RKO (cell line): ENCODE results near the gene TTN.

Experiments
- DNase-seq: peaks from one replicate; pipeline ENCODE4 v3.0.0-alpha.2; 2016; ENCODE audit warnings: low spot score

TTN gene

DNA sequence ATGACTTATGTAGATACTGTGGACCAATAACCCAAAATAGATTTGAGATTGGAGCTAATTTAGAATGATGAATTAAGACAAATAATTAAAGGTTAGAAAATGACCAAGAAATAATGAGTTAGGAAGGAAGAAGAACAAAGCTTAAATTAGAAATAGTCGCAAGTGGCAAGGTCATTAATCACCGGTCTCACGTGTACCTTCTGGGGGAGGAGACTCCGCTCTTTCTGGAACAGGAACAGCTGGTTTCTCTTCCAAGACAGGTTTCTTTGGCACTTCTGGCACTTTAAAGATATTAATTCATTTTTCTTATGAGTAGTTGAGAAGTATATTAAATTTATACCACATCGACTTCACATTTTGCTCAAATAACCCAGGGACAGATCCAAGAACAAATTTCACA lies 156.7 kb downstream of the TTN start:
- no peak for DNase-seq

DNA sequence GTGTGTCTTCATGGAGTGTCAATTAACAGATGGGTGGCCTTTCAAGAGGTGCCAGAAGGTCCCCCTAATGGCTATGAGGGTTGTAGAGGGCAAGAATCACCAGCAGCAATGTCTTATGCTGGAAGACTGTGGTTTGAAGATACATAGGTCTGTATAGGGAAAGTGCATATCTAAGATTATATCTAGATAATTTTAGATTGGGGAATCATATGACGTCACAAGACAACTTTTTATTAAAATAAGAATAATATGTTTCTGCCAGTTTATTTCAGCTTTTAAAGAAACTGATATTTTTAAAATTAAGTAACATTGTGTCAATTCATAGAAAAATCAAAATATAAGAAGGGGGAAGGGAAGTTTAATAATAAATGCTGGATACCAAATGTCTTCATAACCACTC lies 162.3 kb downstream of the TTN start:
- DNase-seq = no peak

DNA sequence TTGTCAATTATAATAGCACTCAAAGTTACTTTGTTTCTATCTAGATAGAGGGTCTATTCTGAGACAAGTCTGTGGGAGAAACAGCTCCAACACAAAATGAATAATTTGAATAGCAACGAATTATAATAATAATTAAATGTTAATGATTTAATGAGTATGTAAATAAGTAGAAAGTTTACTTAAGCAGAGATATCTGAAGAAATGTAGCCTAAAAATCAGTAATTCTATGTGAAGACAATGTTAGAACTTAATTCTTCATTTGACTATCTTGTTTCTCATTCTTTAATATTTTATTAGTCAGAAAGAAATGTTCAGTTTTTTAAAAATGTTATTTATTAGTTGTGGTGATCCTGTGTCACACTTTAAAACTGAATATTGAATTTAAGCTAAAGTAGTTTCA lies 165.7 kb downstream of the TTN start:
- DNase-seq = no peak

DNA sequence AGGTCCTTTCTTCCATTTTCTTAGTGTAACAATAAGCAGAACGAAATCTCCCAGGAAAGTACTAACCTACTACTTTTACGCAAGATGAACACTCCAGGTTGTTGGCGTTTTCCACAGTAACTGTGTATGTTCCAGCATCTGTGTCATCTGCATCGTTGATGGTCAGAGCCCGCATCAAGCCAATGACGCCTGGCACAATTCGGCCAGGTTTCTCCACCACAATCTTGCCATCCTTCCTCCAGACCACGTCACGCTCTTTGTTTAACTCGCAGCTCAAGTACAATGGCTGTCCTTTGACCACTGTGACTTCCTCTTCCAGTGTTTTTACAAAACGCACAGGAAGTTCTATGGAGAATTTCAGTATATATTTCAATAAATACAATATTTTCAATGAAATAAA lies 171.3 kb downstream of the TTN start:
- no peak for DNase-seq

DNA sequence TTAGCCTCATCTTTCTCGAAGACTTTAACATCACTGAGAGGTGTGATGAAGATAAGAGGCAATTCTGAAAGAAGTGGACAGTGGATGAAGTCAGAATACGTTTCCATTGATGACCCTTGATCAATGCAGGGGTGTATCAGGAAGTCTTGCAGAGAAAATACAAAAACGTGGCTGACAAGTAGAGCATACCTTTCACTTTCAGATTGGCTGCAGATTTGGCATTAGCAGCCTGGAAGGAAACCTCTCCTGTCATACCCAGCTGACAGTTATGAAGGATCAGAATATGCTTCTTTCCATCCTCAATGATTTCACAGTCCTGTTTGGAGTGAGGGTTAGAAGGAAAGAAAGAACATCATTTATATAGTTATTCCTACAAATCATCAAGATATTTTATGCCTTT lies 174.5 kb downstream of the TTN start:
- DNase-seq = no peak

DNA sequence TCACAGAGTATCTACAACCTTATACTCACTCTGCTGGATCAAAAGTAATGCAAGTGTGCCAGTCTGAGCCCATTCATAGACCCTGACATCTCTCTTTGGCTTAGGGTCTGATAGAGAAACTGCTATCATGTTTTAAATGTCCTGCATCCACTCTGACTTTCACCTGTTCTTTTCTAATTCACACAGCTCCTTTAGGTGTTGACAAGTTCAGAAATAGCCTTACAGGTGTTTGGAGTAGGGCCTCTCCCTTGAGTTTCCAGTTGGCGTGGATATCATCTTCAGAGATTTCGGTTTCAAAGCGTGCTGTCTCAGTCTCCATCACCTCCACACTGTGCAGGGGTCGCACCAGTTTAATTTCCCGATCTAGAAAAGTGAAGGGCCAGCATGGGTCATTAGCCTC lies 176.6 kb downstream of the TTN start:
- no peak for DNase-seq

DNA sequence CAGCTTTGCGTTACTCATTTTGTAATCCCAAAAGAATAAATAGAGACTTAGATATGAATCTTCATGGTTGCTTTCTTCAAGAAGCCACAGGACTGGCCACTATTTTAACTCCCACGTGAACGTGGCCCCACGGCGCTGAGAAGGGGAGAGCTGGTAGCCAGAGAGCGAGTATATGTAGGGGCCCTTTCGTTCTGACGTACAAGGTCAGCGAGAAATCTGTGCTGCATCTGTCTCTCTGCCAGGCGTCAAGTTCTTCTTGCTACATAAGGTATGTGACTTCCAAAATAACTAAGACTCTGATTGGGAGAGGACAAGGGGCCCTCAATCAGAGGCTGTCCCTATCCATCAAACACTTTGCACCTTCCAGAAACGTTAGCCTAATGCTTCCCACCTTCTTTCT lies 177.8 kb downstream of the TTN start:
- no peak for DNase-seq

DNA sequence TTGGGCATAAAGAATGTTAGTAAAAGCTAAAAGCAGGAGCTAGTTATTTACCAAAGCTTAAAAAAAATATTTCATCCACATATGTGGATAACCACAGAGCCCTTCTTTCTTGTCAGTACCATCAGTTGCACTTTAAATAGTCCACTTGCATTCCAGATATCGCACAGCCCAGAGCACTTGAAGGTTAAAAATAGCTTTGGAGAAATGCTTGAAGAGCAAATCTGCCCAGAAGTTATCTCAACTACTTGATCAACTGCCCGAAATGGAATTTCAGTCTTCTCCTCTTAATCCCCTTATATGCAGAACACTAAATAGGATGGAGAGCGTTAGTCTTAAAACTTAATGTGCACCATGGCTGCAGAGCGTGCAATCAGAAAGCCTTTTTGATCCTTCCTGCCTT lies 178.6 kb downstream of the TTN start:
- no peak for DNase-seq

DNA sequence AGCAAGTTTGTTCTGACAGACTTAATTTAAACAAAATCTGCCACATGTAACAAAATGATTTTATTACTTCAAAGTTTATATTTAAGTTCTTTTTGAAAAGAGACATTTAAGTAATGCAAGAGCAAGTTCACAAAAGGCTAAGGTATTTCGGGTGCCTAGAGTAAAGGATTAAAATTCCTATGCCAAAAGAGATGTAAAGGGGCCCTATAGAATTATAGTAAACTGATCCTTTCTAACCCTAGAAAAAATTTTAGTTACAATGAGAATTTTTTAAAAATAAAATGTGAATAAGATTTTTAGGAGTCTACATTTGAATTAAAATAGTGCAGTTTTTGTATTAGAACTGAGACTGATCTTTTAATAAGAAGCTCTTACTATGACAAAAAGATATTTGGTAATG lies 179.8 kb downstream of the TTN start:
- no peak for DNase-seq

DNA sequence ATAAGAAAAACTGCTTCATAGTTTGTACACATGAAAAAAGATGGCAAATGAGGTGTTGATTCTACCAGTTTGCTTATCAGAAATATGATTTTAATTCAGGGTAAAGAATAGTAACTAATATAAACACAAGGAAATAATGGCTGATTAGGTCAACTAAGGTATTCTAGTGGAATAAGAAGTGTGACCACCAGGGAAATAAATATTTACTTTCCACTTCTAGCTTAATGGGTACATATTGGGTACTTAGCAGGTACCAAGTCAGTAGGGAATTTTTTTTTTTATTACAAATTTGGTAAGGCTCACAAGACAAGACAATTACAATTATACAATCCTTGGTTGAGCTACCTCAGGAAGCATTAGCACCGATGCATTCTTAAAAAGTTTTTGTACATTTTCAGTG lies 191.3 kb downstream of the TTN start:
- no peak for DNase-seq

DNA sequence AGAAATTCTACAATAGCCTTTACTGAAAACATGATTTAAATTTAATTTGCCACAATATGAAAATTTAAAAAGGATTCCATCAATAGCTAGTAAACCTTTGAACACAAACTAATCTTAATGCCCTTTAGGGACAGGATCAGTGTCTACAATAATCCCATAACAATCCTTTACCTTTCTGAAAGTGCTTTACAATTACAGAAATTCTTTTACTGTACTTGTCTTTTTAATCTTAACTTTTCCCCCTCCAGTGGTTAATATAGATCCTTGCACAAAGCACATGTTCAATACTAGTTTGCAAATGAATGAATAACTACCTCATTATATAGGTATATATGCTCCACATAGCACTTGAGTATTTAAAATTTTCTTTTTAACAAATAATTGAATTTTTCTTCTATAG lies 204.3 kb downstream of the TTN start:
- no peak for DNase-seq

DNA sequence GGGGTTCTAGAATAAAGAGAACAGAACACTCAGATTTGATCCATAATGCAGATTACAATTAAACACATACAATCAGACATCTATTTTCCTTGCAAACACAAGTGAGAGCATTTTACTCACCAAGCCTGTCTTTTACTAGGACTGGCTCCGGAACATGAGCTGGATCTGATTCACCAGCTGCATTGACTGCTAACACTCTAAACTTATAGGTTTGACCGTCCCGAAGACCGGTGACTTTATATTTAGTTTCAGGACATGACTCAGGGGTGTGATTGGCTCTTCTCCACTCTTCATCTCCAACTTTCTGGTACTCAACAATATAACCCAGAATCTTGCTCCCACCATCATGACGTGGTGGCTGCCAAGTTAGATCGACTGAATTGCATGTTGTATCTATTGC lies 214.6 kb downstream of the TTN start:
- peak; percentile 30 for DNase-seq

DNA sequence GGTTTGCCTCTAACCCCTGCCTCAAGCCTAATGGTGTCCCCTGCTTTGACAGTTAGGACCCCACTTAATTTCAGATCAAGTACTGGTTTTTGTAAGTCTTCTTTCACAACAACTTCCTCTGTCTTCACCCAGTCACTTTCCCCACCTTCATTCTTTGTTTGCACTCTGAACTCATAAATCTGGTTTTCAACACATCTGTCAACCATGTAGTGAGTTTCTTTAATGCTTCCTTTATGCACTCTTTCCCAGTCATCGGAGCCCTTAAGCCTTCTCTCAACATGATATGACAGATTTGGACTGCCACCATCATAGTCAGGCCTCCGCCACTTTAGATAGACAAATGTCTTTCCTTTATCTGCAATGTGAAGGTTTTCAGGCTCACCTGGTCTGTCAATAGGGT lies 217.9 kb downstream of the TTN start:
- no peak for DNase-seq

DNA sequence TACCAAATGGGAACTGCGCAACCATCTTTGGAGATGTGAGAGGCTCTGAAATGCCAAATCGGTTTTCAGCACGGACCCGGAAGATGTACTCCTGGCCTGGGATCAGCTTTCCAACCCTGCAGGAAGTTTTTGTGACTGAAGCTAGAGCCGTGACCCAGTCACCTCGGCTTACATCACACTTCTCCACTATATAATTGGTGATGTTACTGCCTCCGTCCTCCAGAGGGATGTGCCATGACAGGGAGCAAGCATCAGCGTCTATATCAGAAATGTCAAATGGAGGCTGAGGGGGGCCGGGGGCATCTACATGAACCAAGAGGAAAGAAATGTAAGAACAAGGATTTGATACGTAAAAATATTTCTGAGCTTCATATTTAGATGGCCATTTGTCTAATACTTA lies 222.6 kb downstream of the TTN start:
- DNase-seq = no peak

DNA sequence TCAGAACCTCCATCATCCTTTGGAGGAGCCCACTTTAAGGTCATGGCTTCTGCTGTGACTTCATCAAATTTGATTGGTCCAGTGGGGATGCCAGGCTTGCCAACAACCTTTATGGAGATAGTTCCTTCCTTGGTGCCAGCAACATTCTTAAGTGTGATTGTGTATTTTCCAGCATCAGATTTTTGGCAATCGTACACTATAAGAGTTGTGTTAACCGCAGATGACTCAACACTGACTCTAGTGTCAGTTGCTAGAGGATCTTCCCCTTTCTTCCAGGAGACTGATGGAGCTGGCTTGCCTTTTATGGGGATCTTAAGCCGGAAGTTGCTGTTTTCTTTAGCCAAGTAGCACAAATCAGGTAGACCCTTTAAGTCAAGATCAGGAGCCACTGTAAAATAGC lies 228.2 kb downstream of the TTN start:
- no peak for DNase-seq

DNA sequence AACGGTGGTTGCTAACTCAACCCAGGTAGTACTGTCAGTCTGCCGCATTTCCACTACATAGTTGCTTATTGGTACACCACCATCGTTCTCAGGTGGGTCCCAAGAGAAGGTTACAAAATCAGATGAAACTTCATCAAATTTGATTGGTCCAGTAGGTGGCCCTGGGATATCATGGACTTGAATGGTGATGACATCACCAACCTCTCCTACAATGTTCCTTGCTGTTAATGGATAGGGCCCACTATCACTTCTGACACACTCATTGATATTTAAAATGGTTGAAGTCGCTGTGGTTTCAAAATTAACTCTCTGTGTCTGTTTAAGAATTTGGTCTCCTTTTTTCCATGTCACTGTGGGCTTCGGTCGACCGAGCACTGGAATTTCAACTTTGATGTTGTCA lies 232.4 kb downstream of the TTN start:
- no peak for DNase-seq

DNA sequence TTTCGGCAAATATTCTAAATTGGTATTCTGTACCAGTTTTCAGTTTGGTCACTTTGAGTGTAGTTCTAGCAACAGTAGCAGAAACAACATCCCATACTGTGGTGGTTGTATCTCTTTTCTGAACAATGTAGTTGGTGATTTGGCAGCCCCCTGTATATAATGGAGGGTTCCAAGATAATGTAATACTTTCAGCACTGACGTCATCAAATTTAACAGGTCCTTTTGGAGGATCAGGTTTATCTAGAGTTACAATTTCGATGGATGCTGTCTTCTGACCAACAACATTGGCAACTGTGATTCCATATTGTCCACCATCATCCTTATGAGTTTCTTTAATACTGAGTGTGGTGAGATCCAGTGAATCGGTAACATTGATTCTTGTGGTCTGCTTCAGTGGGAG lies 239.0 kb downstream of the TTN start:
- no peak for DNase-seq

DNA sequence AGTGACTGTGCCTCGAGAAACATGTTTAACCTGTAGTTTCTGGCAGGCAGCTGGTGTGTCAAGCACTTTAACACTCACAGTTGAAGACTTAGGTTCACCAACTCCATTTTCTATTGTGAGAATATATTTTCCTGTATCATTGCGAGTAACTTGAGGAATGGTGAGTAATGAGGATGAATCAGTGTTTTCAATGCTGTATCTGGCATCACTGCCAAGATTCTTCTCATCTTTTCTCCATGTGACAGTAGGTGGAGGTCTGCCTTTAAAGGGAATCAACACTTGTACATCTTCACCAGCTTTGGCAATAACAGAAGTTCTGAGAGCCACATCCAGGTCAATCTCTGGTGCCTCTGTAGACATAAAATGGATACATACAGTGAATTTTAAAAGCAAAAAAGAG lies 254.2 kb downstream of the TTN start:
- DNase-seq = peak; percentile 76

DNA sequence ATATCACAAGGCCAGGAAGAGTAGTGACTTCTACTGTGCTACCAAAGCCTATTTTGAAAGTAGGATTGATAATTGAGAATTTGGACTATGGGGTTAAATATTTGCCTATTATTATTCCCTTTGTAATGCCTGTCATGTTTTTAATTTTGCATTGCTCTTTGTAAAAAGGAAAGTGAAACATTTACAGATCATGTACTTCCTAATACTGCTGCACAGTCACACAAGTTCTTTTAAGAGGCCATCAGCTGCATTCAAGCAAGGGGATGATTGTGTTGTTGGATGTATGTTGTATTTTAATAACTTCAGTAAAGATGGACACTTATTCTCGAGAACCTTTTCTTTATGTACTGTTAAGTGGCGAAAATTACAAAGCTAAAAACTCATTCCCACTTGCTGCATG lies 256.9 kb downstream of the TTN start:
- DNase-seq = no peak

DNA sequence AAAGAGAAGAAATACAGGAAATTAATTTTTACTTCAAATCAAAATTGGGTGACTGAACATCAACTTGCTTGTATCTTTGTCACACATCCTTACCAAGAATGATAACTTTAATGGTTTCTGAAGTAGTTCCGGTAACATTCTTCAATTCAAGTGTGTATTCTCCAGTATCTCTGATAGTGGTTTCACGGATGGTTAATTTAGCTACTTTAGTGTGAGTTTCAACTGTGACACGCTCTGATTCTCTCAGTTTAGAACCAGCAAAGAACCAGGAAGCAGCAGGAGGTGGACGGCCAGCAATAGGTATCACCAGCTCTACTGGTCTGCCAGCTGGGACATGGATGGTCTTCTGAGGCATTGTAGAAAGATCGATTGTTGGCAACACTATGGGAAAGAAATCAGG lies 264.7 kb downstream of the TTN start:
- no peak for DNase-seq

DNA sequence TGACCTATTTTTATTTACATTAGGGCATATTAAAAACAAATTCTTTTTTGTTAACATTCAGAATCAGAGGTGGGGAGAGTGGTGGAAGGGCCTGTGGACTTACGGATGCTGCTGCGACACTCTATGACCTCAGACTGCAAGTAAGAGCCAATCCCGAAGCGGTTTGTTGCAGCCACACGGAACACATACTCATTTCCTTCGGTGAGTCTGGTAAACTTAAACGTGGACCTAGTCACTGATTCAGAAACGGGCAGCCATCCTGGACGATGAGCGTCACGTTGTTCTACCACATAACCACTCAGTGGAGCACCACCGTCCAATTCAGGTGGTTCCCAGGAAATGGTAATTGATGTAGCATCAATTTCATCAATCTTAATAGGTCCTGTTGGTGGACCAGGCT lies 265.1 kb downstream of the TTN start:
- no peak for DNase-seq

DNA sequence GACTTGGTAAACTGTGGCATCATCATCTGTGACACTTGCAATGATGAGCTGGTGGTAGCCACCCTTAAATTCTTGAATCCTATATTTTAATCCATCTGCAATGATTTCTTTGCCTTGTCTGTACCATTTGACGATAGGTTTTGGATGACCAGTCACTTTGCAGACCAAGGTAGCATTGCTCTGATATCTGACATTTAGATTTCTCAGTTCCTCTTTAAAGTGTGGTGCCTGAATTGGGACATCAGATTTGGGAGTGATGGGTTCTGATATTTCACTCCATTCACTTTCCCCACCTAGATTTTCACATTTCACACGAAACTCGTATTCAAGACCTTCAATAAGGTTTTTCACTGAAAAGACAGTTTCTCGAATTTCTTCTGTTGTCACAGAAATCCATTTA lies 271.2 kb downstream of the TTN start:
- DNase-seq = no peak

DNA sequence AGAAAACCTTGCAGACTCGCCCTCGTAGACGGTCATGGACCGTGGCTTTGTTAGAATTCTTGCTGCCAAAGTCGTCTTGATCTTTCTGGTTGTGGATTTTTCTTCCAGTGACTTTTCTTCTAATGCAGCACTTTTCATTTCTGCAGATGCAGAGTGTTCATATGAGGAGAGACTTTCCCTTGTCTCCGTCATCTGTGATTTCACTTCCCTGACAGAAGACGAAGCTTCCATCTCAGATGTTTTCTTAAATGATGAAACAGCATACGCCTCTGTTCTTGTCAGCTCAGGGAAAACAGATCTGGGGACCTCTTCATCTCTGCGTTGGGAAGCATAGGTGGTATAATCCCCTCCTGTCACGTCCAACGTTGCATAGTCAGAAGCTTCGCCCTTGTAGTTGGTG lies 276.1 kb downstream of the TTN start:
- DNase-seq = no peak

DNA sequence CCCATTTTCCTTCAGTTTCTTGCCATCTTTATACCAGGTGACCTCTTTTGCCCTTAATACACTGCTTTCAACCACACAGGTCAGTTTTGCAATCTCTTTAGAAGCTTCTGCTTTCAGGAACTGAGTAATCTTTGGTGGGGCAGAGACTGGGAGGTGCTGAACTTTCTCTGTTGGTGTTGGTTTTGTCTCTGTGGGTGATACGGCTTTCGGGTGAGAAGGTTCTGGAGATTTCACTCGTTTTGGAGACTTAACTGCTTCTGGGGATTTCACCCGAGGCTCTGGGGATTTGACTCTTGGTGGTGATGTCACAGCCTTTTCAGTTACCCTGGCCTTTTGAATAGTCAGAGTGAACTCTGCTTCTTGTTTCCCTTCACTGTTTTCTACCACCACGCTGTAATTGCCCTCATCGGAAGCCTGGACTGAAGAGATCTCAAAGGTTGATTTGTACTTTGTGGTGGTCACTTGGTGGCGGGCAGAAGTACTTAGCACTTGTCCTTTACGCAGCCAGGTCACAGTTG lies 276.5 kb downstream of the TTN start:
- no peak for DNase-seq

DNA sequence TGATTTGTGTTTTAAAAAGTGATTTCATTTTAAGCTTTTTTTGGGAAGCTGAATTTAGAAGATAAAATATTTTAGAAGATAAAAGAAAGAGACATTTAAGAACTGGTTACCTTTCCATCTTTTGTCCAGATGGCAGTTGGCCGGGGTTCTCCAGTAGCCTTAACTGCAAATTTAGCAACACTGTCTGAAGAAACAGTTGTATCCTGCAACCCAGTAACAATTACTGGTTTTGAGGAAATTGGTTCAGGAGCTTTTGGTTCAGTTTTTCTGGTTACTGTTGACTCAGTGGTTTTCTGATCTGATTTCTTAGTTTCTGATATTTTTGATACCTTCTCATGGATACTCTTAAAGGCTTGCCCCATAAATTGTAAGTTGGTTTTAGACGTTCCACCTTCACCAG lies 277.1 kb downstream of the TTN start:
- DNase-seq = no peak
